ENCODE data around the gene PDIA5. TPM values are rescaled to one million over a fixed set of nuclear protein-coding genes. Genes with fewer than 3 reads are reported as not detected.

The PDIA5 gene
- total RNA-seq, 2 experiments from 2014 or later = 8.1 to 11.7 TPM

- H3K9me2 ChIP-seq (ENCODE audit: insufficient read depth, low read length) = no peaks in the 10 kb centered on the region
- no peak overlapping the region for H3K4me2 ChIP-seq (ENCODE audit: low read length)
- no peaks in the 10 kb centered on the region for H3K9me3 ChIP-seq (ENCODE audit: low read length)
- H4K20me1 ChIP-seq (ENCODE audit: insufficient read depth, low read length) = no peaks in the 10 kb centered on the region
- TF ChIP-seq EZH2phosphoT487 (IDR thresholded peaks at IDR 0.05; ENCODE audit: borderline replicate concordance, low read depth, low read length) (no peak), CTCF (conservative IDR thresholded peaks at IDR 0.05; ENCODE audit: low read length) (no peak)
- no peaks in the 10 kb centered on the region for H3K79me2 ChIP-seq (ENCODE audit: insufficient read depth, low read depth, low read length)
- no peaks in the 10 kb centered on the region for H3K4me1 ChIP-seq (ENCODE audit: insufficient read depth, low read length, poor library complexity, severe bottlenecking)
- intact Hi-C loops (cut with micrococcal nuclease; ENCODE audit: unreplicated experiment) = no loop called here
- no peaks in the 10 kb centered on the region for H3K36me3 ChIP-seq (ENCODE audit: insufficient read depth, low read length)
- H3K27ac ChIP-seq (ENCODE audit: low read depth, low read length, poor library complexity, severe bottlenecking) = no peak overlapping the region
- ChIA-PET POLR2A (no interaction called here), CTCF (ENCODE audit: unreplicated experiment) (no interaction called here)
- H3K4me3 ChIP-seq (ENCODE audit: low read depth, low read length, poor library complexity, severe bottlenecking) = no peak overlapping the region
- DNase-seq (ENCODE audit: low spot score) = no peak
- BruUV-seq (replicated peaks) = no TSS peak
- no peak overlapping the region for H2AFZ ChIP-seq (ENCODE audit: low read length)
Observed at GRCh38 chr3:123134671-123135070, 67.8 kb downstream of the PDIA5 start.

GRCh38 chr3:123137001-123137400 is 70.2 kb downstream of the PDIA5 start:
- TF ChIP-seq EZH2phosphoT487 (IDR thresholded peaks at IDR 0.05; ENCODE audit: borderline replicate concordance, low read depth, low read length) (no peak), CTCF (conservative IDR thresholded peaks at IDR 0.05; ENCODE audit: low read length) (no peak)
- Histone ChIP-seq H3K9me2 (ENCODE audit: insufficient read depth, low read length) (no peaks in the 10 kb centered on the region), H3K9me3 (ENCODE audit: low read length) (no peaks in the 10 kb centered on the region), H3K79me2 (ENCODE audit: insufficient read depth, low read depth, low read length) (no peaks in the 10 kb centered on the region), H3K27ac (ENCODE audit: low read depth, low read length, poor library complexity, severe bottlenecking) (no peak overlapping the region), H3K4me3 (ENCODE audit: low read depth, low read length, poor library complexity, severe bottlenecking) (no peak overlapping the region), H3K4me1 (ENCODE audit: insufficient read depth, low read length, poor library complexity, severe bottlenecking) (no peaks in the 10 kb centered on the region), H4K20me1 (ENCODE audit: insufficient read depth, low read length) (no peaks in the 10 kb centered on the region), H3K36me3 (ENCODE audit: insufficient read depth, low read length) (no peaks in the 10 kb centered on the region), H3K4me2 (ENCODE audit: low read length) (no peak overlapping the region), H2AFZ (ENCODE audit: low read length) (no peak overlapping the region)
- CTCF ChIA-PET (ENCODE audit: unreplicated experiment) = no interaction called here
- DNase-seq (ENCODE audit: low spot score) = no peak
- POLR2A ChIA-PET = interaction anchor here (0.6 kb wide), 1 partner anchor 91 kb away, joined by 4 read pairs; no protein-coding TSS in a partner anchor
- intact Hi-C loops (cut with micrococcal nuclease; ENCODE audit: unreplicated experiment) = no loop called here
- BruUV-seq (replicated peaks) = no TSS peak

GRCh38 chr3:123138839-123139444 is 72.1 kb downstream of the PDIA5 start:
- H4K20me1 ChIP-seq (ENCODE audit: insufficient read depth, low read length) = no peaks in the 10 kb centered on the region
- TF ChIP-seq CTCF (conservative IDR thresholded peaks at IDR 0.05; ENCODE audit: low read length) = no peak
- TF ChIP-seq EZH2phosphoT487 (IDR thresholded peaks at IDR 0.05; ENCODE audit: borderline replicate concordance, low read depth, low read length) = no peak
- CTCF ChIA-PET (ENCODE audit: unreplicated experiment) = no interaction called here
- no peak overlapping the region for H3K27ac ChIP-seq (ENCODE audit: low read depth, low read length, poor library complexity, severe bottlenecking)
- no peaks in the 10 kb centered on the region for H3K4me1 ChIP-seq (ENCODE audit: insufficient read depth, low read length, poor library complexity, severe bottlenecking)
- intact Hi-C loops (cut with micrococcal nuclease; ENCODE audit: unreplicated experiment) = no loop called here
- POLR2A ChIA-PET = no interaction called here
- H3K4me3 ChIP-seq (ENCODE audit: low read depth, low read length, poor library complexity, severe bottlenecking) = no peak overlapping the region
- no TSS peak for BruUV-seq (replicated peaks)
- no peaks in the 10 kb centered on the region for H3K9me2 ChIP-seq (ENCODE audit: insufficient read depth, low read length)
- no peak overlapping the region for H2AFZ ChIP-seq (ENCODE audit: low read length)
- no peaks in the 10 kb centered on the region for H3K79me2 ChIP-seq (ENCODE audit: insufficient read depth, low read depth, low read length)
- DNase-seq (ENCODE audit: low spot score) = no peak
- no peak overlapping the region for H3K4me2 ChIP-seq (ENCODE audit: low read length)
- no peaks in the 10 kb centered on the region for H3K9me3 ChIP-seq (ENCODE audit: low read length)
- no peaks in the 10 kb centered on the region for H3K36me3 ChIP-seq (ENCODE audit: insufficient read depth, low read length)
